ENCODE data around the gene SMIM1. TPM values are rescaled to one million over a fixed set of nuclear protein-coding genes. Genes with fewer than 3 reads are reported as not detected.

Gene SMIM1
- total and polyA plus RNA-seq, 2 of the 4 experiments (the other 2 are of a cell fraction), result 0.90 to 3.4 TPM

DNA sequence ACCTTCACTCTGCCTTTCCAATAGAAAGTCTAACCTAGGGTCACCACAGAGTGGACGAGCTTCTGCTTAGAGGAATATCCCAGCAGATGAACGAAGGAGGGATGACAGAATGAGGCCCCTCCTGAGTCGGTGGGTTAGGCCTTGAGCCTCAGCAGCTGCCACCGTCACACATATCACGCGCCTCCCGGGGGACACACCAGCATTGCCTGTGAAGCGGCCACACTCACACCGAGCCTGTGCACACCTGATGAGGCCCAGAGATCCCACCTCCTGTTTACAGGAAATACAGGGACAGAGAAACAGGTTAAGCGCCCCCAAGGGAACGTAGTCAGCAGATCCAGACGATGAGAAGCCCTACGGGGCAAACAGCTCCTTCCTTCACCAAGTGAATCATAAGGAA is 48.9 kb downstream of the SMIM1 start:
- Histone ChIP-seq H3K18ac (ENCODE audit: low read depth, low read length) (no peak overlapping the region), H2BK20ac (ENCODE audit: low read depth, low read length) (no peak overlapping the region), H3K4ac (ENCODE audit: low read depth, low read length) (no peak overlapping the region), H4K91ac (ENCODE audit: insufficient read depth, low read depth, low read length) (no peak overlapping the region), H3K27ac (ENCODE audit: insufficient read depth, low read length) (no peak overlapping the region), H3K4me2 (ENCODE audit: low read depth, low read length) (no peak overlapping the region), H2BK5ac (ENCODE audit: low read depth, low read length, poor library complexity, severe bottlenecking) (no peak overlapping the region), H3K4me3 (ENCODE audit: insufficient read depth, low read depth, low read length) (no peak overlapping the region), H3K9ac (ENCODE audit: low read depth, low read length) (no peak overlapping the region), H3K56ac (ENCODE audit: extremely low read depth, insufficient read depth, low read length) (no peak overlapping the region), H2BK120ac (ENCODE audit: low read depth, low read length) (no peak overlapping the region), H4K8ac (ENCODE audit: low read depth in 2 of 2, low read length in 2 of 2) (no peak overlapping the region), H2AK5ac (ENCODE audit: low read depth, low read length) (no peak overlapping the region), H3K9me3 (ENCODE audit: control insufficient read depth, insufficient read depth, low read length) (no peaks in the 10 kb centered on the region), H3K4me1 (ENCODE audit: control insufficient read depth, insufficient read depth, low read length) (no peaks in the 10 kb centered on the region), H3K23ac (ENCODE audit: low read depth, low read length) (no peak overlapping the region), H2AK9ac (replicated peaks; ENCODE audit: low read depth, low read length, poor library complexity) (no peak overlapping the region), H2BK15ac (ENCODE audit: low read depth, low read length) (no peak overlapping the region), H3K27me3 (ENCODE audit: control insufficient read depth, insufficient read depth, low read length) (no peaks in the 10 kb centered on the region), H4K20me1 (ENCODE audit: insufficient read depth, low read length) (no peaks in the 10 kb centered on the region), H3K79me1 (ENCODE audit: low read depth in 1 of 2, low read length in 2 of 2) (no peaks in the 10 kb centered on the region), H2AFZ (replicated peaks; ENCODE audit: low read length, poor library complexity) (no peak overlapping the region), H4K5ac (ENCODE audit: low read depth, low read length) (no peak overlapping the region), H3K36me3 (ENCODE audit: control insufficient read depth, insufficient read depth, low read length) (peaks cover 47% of the 10 kb centered on the region), H3K14ac (replicated peaks; ENCODE audit: low read depth, low read length) (no peak overlapping the region), H3K9me1 (ENCODE audit: insufficient read depth, low read length) (no peaks in the 10 kb centered on the region)
- ATAC-seq (ENCODE audit: low read depth) (no peak), DNase-seq (no peak)
- POLR2A ChIA-PET (ENCODE audit: unreplicated experiment), result no interaction called here
- CTCF ChIA-PET, result no interaction called here
- no TSS peak for BruUV-seq (replicated peaks)
- 88% methylated on average over 9 of the region's 13 CpGs; no CpG with 5 or more reads in 1 of the 2 experiments for WGBS, 2 experiments (ENCODE audit: extremely low coverage in 2 of 2, insufficient read length in 1 of 2)
- intact Hi-C loops (cut with micrococcal nuclease) (no loop called here), in situ Hi-C loops (cut with MboI; ENCODE audit: low sequenced_read_pairs) (no loop called here), dilution Hi-C loops (cut with HindIII; ENCODE audit: low sequenced_read_pairs, unreplicated experiment) (no loop called here)
- TF ChIP-seq BHLHE40 (IDR thresholded peaks at IDR 0.05; ENCODE audit: low read depth, low read length) (no peak), FOS (IDR thresholded peaks at IDR 0.05; ENCODE audit: low read depth, low read length) (no peak), NFE2L2 (IDR thresholded peaks at IDR 0.05; ENCODE audit: low read depth, low read length) (no peak), SMC3 (IDR thresholded peaks at IDR 0.05; ENCODE audit: low read depth, low read length) (no peak), USF2 (IDR thresholded peaks at IDR 0.05; ENCODE audit: low read depth, low read length) (no peak), POLR2A (IDR thresholded peaks at IDR 0.05; ENCODE audit: low read depth, low read length) (no peak)
- TF ChIP-seq, protein P1, sequence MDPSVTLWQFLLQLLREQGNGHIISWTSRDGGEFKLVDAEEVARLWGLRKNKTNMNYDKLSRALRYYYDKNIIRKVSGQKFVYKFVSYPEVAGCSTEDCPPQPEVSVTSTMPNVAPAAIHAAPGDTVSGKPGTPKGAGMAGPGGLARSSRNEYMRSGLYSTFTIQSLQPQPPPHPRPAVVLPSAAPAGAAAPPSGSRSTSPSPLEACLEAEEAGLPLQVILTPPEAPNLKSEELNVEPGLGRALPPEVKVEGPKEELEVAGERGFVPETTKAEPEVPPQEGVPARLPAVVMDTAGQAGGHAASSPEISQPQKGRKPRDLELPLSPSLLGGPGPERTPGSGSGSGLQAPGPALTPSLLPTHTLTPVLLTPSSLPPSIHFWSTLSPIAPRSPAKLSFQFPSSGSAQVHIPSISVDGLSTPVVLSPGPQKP (IDR thresholded peaks at IDR 0.05; ENCODE audit: borderline replicate concordance, low read depth, low read length), result no peak
